RKO (cell line): ENCODE measurements around the gene DYNLT4.
"Not testable (repeated sequence)": the region's sequence is repeated elsewhere in the genome, so short reads cannot be mapped to it uniquely, and the experiment has no call there.

Experiments
- DNase-seq: peaks from one replicate; pipeline ENCODE4 v3.0.0-alpha.2; 2016; ENCODE audit warnings: low spot score

DYNLT4 gene

GRCh38 chr1:44806704-44807363, at the start of gene DYNLT4:
Gene DYNLT4 (minus strand): TSS chr1:44807351. CDS start chr1:44806668, 683 bp downstream.
- no peak for DNase-seq

- no peak for DNase-seq
Observed at GRCh38 chr1:44855742-44856141, 48.6 kb upstream of the DYNLT4 start.

GRCh38 chr1:44854970-44855369, 47.8 kb upstream of the DYNLT4 start:
- no peak for DNase-seq

- DNase-seq: no peak
Observed at GRCh38 chr1:44853201-44853600, 46.0 kb upstream of the DYNLT4 start.

GRCh38 chr1:44851308-44851707, 44.2 kb upstream of the DYNLT4 start:
- no peak for DNase-seq

- DNase-seq: no peak
Observed at GRCh38 chr1:44849575-44850132, 42.5 kb upstream of the DYNLT4 start.

GRCh38 chr1:44848456-44849181, 41.5 kb upstream of the DYNLT4 start:
- no peak for DNase-seq

GRCh38 chr1:44847845-44848244, 40.7 kb upstream of the DYNLT4 start:
- no peak for DNase-seq

- DNase-seq: no peak
Observed at GRCh38 chr1:44846985-44847384, 39.8 kb upstream of the DYNLT4 start.

GRCh38 chr1:44842862-44843655, 35.9 kb upstream of the DYNLT4 start, which contains the start of gene PTCH2:
Gene PTCH2 (minus strand): TSS chr1:44843253. CDS start chr1:44842932, 321 bp downstream.
- no peak for DNase-seq

- no peak for DNase-seq
Observed at GRCh38 chr1:44842486-44842861, 35.3 kb upstream of the DYNLT4 start.

GRCh38 chr1:44839576-44839975, 32.4 kb upstream of the DYNLT4 start:
- DNase-seq: no peak

GRCh38 chr1:44838294-44838693, 31.1 kb upstream of the DYNLT4 start:
- not testable (repeated sequence) for DNase-seq

- DNase-seq: peak; percentile 78
Observed at GRCh38 chr1:44835738-44836675, 28.9 kb upstream of the DYNLT4 start.

- DNase-seq: no peak
Observed at GRCh38 chr1:44834328-44834727, 27.2 kb upstream of the DYNLT4 start.

- DNase-seq: no peak
Observed at GRCh38 chr1:44832056-44832705, 25.0 kb upstream of the DYNLT4 start.

- no peak for DNase-seq
Observed at GRCh38 chr1:44831516-44831915, 24.4 kb upstream of the DYNLT4 start.

- DNase-seq: no peak
Observed at GRCh38 chr1:44830900-44831304, 23.8 kb upstream of the DYNLT4 start.

- no peak for DNase-seq
Observed at GRCh38 chr1:44829506-44830384, 22.6 kb upstream of the DYNLT4 start.
